Spinal cord (tissue), 4 donors: ENCODE data around the gene FAM72D. TPM values are rescaled to one million over a fixed set of nuclear protein-coding genes. Genes with fewer than 3 reads are reported as not detected.

Source experiments
- polyA plus RNA-seq, 2 donors: library from polyadenylated mRNA; unstranded; fragments of 120-200 nt; gene quantifications; one replicate each; pipeline ENCODE4 v1.2.1, GENCODE V29; 2013; ENCODE audit not compliant: insufficient read length in 2 of 2
- total RNA-seq, 2 donors: library from RNA; depleted of rRNA in 1 of 2; stranded (reverse); fragments of 120-200 nt in 1 of 2; fragments of >200 nt in 1 of 2; gene quantifications; one replicate each; pipeline versions ENCODE4 v1.2.3 to v1.2.4, GENCODE V29; 2013 to 2014

Gene FAM72D
- total and polyA plus RNA-seq, 4 donors: 0.94 to 3.3 (median 2.0) TPM

Other genes starting within 250 kb of the FAM72D start
- 10 to 100 TPM; 56.2 to 84.3 TPM for gene SRGAP2B, start 646 bp upstream of the FAM72D start, total RNA-seq
- gene SRGAP2B, start 646 bp upstream of the FAM72D start, polyA plus RNA-seq: 10 to 100 TPM; 60.9 to 68.8 TPM
- gene PPIAL4D, start 146.2 kb downstream of the FAM72D start, total RNA-seq: not detected
- not detected for gene PPIAL4D, start 146.2 kb downstream of the FAM72D start, polyA plus RNA-seq